Loucy (cell line): ENCODE data around the gene RTBDN.

Experiments
- CTCF ChIP-seq: fragments of 200-600 bp; sonication (generic); conservative IDR thresholded peaks from 2 replicates; pipeline ENCODE4 v1.5.1; 2014; ENCODE audit warnings: mild to moderate bottlenecking, antibody characterized with exemption, low read length
- EZH2phosphoT487 ChIP-seq: fragments of 200-600 bp; IDR thresholded peaks from 2 replicates; pipeline ENCODE4 v1.6.1; 2018; ENCODE audit warnings: antibody characterized with exemption, mild to moderate bottlenecking, moderate library complexity, borderline replicate concordance

GRCh38 chr19:12843328-12843727 lies 8.9 kb upstream of the RTBDN start:
- no peak for TF ChIP-seq CTCF
- TF ChIP-seq EZH2phosphoT487 = no peak
